GM19397 (cell line): ENCODE measurements around the gene UGT1A10.
"Not testable (repeated sequence)": the region's sequence is repeated elsewhere in the genome, so short reads cannot be mapped to it uniquely, and the experiment has no call there.

ENCODE experiments used
- ATAC-seq: cut with Tn5 transposase; IDR thresholded peaks from one replicate; pipeline ENCODE4 v1.9.1; 2021; ENCODE audit warnings: mild to moderate bottlenecking, moderate library complexity; ENCODE audit not compliant: unreplicated experiment

The UGT1A10 gene

GRCh38 chr2:233636306-233636705, at the start of gene UGT1A10:
TSS of gene UGT1A10 (plus strand) at chr2:233636448. CDS start at chr2:233636523, 75 bp downstream.
- not testable (repeated sequence) for ATAC-seq

DNA sequence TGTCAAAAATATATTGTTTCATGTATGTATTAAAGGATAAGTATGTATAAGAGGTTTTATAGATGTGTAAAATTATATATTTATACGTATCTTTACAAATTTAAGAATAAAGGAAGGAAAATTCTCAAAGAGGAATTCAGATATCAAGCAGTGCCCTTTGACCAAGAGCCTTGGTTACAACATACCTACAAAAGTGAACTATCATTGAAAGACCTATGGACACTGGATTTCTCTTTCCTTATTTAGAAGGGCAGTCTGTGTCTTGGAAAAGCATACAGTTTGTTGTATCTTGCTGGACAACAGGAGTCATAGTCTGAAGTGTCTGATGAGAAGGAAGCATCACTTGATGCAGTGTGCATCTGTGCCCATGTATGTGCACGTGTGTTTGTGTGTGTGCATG, 47.8 kb upstream of the UGT1A10 start:
- ATAC-seq = no peak

- not testable (repeated sequence) for ATAC-seq
Observed at GRCh38 chr2:233592706-233593105, 43.5 kb upstream of the UGT1A10 start.

DNA sequence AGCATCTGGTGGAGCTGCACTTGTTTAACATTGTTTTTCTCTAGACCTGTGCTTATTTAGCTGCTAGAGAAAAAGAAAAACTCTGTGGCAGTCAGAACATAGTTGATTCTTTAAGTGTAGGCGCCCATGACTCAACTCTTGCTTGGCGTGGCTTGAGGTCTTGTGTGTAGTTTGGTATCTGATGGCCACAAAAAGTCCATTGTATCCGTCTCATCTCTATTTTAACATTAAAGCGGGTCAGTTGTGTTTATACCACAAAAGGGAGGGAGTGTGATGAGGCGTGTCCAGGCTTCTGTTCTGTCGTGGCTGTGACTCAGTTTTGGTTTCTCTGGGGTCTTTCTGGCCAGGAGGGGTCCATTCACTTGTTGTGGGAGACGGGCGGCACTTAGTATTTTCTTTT, 43.0 kb upstream of the UGT1A10 start:
- ATAC-seq = no peak

GRCh38 chr2:233597522-233597921, 38.7 kb upstream of the UGT1A10 start:
- no peak for ATAC-seq

DNA sequence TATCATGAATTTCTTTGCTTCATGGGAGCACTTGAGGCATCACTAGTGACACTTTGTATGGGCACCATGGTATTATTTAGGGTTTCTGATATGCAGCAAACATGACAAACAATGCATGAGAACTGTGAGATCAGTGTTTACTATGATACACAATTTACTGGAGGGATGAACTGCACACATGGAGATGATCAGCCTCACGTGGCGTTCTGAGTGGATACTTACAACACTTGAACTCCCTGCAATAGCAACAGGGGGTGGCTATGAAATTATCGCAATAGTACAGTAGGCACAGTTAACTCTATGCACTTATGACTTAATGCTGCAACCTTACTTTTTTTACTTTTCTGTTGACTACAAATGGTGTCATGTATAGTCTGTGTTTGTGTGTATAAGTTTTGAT, 37.3 kb upstream of the UGT1A10 start:
- no peak for ATAC-seq

DNA sequence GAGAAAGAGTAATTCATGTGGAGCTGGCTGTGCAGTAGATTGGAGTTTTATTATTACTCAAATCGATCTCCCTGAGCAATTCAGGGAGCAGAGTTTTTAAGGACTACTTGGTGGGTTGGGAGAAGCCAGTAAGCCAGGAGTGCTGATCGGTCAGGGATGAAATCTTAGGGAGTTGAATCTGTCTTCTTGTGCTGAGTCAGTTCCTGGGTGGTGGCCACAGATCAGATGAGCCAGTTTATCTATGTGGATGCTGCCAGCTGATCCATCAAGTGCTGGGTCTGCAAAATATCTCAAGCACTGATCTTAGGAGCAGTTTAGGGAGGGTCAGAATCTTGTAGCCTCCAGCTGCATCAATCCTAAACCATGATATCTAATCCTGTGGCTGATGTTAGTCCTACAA, 35.9 kb upstream of the UGT1A10 start:
- no peak for ATAC-seq

- no peak for ATAC-seq
Observed at GRCh38 chr2:233602076-233602475, 34.2 kb upstream of the UGT1A10 start.

GRCh38 chr2:233603520-233603919, 32.7 kb upstream of the UGT1A10 start:
- no peak for ATAC-seq

DNA sequence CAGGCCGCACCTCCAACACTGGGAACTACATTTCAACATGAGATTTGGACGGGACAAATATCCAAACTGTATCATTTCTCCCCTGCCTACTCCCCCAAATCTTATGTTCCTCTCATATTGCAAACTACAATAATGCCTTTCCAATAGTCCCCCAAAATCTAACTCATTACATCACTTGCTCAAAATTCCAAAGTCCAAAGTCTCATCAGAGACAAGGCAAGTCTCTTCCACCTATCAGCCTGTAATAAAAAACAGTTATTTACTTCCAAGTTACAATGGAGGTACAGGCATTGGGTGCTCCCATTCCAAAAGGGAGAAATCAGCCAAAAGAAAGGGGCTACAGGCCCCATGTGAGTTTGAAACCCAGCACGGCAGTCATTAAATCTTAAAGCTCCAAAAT, 31.4 kb upstream of the UGT1A10 start:
- no peak for ATAC-seq

DNA sequence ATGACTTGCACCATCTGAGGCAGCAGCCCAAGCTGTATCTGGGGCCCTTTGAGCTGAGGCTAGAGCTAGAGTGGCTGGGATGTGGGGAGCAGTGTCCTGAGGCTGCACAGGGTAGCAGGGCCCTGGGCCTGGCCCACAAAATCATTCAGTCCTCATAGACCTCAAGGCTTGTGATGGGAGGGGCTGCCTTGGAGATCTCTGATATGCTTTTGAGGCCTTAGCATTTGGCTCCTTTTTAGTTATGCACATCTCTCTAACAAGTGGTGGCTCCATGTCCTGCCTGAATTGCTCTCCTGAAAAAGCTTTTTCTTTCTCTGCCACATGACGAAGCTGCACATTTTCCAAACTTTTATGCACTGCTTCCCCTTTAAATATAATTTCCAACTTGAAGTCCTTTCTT, 30.6 kb upstream of the UGT1A10 start:
- no peak for ATAC-seq

GRCh38 chr2:233611284-233611683, 25.0 kb upstream of the UGT1A10 start:
- ATAC-seq = no peak

GRCh38 chr2:233617476-233617875, 18.8 kb upstream of the UGT1A10 start, which contains the start of gene UGT1A8:
TSS of gene UGT1A8 (plus strand) at chr2:233617633. CDS start at chr2:233617708, 75 bp downstream.
- ATAC-seq = not testable (repeated sequence)

DNA sequence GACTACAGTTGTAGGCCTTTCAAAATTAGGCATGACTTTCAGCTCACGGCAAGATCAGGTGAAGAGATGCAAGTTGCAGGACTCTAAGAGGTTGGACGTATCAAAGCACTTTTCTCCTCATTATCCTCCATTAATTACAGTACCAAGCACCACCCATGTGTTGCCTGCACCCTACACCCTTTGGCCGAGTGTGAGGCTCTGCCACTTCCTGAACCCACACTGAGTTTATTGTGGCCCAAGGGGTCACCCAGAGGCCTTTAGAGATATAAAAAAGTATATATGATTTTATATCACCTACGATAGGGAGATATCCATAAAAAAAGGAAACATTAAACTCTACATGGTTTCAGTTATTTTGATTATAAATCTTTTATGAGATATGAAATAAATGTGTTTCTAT, 16.0 kb upstream of the UGT1A10 start:
- no peak for ATAC-seq

GRCh38 chr2:233621863-233622262, 14.4 kb upstream of the UGT1A10 start:
- ATAC-seq = not testable (repeated sequence)

DNA sequence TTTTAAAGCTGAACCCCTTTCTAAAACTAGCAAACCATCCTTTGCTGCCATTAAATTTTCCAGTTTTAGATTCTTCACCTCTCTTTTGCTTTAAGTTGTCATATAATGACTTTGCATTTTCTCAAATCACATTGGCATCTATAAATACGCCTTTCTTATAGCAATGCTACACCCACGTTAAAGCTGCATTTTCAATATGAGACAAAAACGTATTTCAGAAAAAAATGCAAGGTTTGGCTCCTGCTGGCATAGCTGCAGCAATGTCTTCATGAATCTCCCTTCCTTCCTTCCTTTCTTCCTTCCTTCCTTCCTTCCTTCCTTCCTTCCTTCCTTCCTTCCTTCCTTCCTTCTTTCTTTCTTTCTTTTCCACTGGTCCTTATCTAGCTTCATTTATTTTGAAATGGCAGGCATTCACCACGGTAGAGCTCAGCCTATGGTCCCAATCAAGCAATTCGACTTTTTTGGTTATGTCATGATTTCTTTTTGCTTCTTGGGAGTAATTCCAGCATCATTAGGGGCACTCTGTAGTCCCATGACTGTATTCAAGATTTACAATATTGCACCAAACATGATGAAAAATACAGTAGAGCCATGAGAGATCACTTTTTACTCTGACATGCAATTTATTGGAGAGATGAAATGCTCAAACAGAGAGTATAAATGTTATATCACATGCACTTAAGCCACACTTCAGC, 8.8 kb upstream of the UGT1A10 start:
- ATAC-seq = no peak

GRCh38 chr2:233638836-233639235, 2.6 kb downstream of the UGT1A10 start:
- no peak for ATAC-seq

DNA sequence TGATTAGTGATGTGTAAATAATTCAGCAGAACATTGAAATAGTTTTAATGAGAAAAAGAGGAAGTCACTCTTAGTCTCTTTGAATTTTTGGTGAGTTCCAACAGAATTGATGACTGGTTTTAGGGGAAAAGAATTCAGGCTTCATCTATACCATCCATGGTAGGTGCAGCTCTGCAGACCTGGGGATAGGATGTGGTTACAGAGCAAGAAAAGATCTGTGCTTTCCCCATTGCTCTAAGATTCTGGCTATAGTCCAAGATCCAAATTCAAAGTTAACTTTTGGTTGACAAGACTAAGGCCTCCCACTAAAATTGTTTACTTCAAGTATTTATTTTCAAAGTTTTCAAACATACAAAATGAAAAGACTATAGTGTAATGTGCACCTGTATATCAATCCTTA, 3.6 kb downstream of the UGT1A10 start:
- no peak for ATAC-seq

- ATAC-seq = no peak
Observed at GRCh38 chr2:233643128-233643527, 6.9 kb downstream of the UGT1A10 start.

DNA sequence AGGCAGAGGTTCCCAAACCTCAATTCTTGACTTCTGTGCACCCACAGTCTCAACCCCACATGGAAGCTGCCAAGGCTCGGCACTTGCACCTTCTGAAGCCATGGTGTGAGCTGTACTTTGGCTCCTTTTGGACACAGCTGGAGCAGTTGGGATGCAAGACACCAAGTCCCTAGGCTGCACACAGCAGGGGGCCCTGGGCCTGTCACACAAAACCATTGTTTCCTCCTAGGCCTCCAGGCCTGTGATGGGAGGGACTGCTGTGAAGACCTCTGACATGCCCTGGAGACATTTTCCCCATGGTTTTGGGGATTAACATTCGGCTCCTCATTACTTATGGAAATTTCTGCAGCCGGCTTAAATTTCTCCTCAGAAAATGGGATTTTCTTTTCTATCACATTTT, 9.8 kb downstream of the UGT1A10 start:
- not testable (repeated sequence) for ATAC-seq

- ATAC-seq = no peak
Observed at GRCh38 chr2:233650981-233651380, 14.7 kb downstream of the UGT1A10 start.

DNA sequence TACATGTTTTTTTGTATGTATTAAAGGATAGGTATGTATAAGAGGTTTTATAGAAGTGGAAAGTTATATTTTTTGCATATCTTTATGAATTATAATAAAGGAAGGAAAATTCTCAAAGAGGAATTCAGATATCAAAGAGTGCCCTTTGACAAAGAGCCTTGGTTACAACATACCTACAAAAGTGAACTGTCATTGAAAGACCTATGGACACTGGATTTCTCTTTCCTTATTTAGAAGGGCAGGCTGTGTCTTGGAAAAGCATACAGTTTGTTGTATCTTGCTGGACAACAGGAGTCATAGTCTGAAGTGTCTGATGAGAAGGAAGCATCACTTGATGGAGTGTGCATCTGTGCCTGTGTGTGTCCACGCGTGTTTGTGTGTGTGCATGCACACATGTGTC, 15.2 kb downstream of the UGT1A10 start:
- no peak for ATAC-seq

DNA sequence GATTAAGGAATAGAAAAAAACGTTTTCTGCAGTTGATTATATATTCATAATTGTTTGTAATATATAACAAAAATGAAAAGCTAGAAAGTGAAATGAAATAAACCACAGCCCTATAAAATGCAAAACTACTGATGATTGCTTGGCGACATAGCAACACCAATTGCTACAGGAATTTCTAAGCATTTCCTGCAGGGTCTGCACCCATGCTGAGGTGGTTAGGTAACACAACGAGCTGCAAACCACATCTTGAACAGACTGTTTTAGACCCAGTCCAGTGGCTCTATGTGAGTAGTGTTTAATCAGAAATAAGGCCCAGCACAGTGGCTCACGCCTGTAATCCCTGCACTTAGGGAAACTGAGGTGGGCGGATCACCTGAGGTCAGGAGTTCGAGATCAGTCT, 18.3 kb downstream of the UGT1A10 start:
- ATAC-seq = no peak
